Lung (tissue), 12 donors: ENCODE measurements around the gene TRPM6. TPM values are rescaled to one million over a fixed set of nuclear protein-coding genes. Genes with fewer than 3 reads are reported as not detected.
"Not testable (repeated sequence)": the region's sequence is repeated elsewhere in the genome, so short reads cannot be mapped to it uniquely, and the experiment has no call there.

Experiments used
- ATAC-seq: fragments of 200-7000 bp; cut with Tn5 transposase; one replicate; pipeline ENCODE4 v1.9.1; 2020; ENCODE audit warnings: moderate number of reproducible peaks; ENCODE audit not compliant: insufficient read depth, low FRiP score
- DNase-seq, 3 donors: peaks; one replicate each; pipeline ENCODE4 v3.0.0-alpha.2; 2013 to 2017
- H3K27ac ChIP-seq, 2 donors: one replicate each; pipeline ENCODE4 v1.5.1; 2013; ENCODE audit warnings: mild to moderate bottlenecking in 2 of 2, moderate library complexity in 2 of 2, control low read depth in 1 of 2, inconsistent platforms in 1 of 2, low read depth in 1 of 2, low read length in 1 of 2
- H3K27me3 ChIP-seq, 3 donors: one replicate each; pipeline ENCODE4 v1.5.1; 2013; ENCODE audit warnings: low read length in 2 of 3; ENCODE audit not compliant: control insufficient read depth in 3 of 3, insufficient read depth in 3 of 3
- H3K36me3 ChIP-seq, 4 donors: one replicate each; pipeline ENCODE4 v1.5.1; 2013; ENCODE audit warnings: low read length in 4 of 4, mild to moderate bottlenecking in 1 of 4, moderate library complexity in 1 of 4; ENCODE audit not compliant: control insufficient read depth in 4 of 4, insufficient read depth in 4 of 4
- H3K4me1 ChIP-seq, 5 donors: one replicate each; pipeline ENCODE4 v1.5.1; 2013; ENCODE audit warnings: low read length in 5 of 5, mild to moderate bottlenecking in 2 of 5, moderate library complexity in 1 of 5; ENCODE audit not compliant: control insufficient read depth in 5 of 5, insufficient read depth in 5 of 5
- H3K4me3 ChIP-seq: one replicate; pipeline ENCODE4 v1.5.1; 2013; ENCODE audit warnings: mild to moderate bottlenecking, control low read depth, moderate library complexity
- H3K9ac ChIP-seq, 2 donors: one replicate each; pipeline ENCODE4 v1.5.1; 2013; ENCODE audit warnings: low read length in 2 of 2, control low read depth in 1 of 2; ENCODE audit not compliant: insufficient read depth in 1 of 2
- H3K9me3 ChIP-seq, 4 donors: one replicate each; pipeline ENCODE4 v1.5.1; 2013; ENCODE audit warnings: low read length in 3 of 4, mild to moderate bottlenecking in 1 of 4, moderate library complexity in 1 of 4; ENCODE audit not compliant: control insufficient read depth in 4 of 4, insufficient read depth in 3 of 4
- WGBS, 2 donors: extraction: QIAGEN DNeasy Blood & Tissue Kit; methylation state at CpG; one replicate each; pipeline ENCODE4 v1.1.7; 2013; 5-methylcytosine and 5-hydroxymethylcytosine counted together
- polyA plus RNA-seq, 2 donors: library from polyadenylated mRNA; stranded (reverse); fragments of 200-250 nt; gene quantifications; one replicate each; pipeline ENCODE4 v1.2.1, GENCODE V29; 2013
- total RNA-seq, 2 donors: library from RNA; depleted of rRNA in 1 of 2; stranded (reverse); fragments of >200 nt in 1 of 2; gene quantifications; one replicate each; pipeline ENCODE4 v1.2.1, GENCODE V29; 2014 to 2021
- TF ChIP-seq, protein P1 (sequence below): IDR thresholded peaks from 2 replicates; pipeline ENCODE4 v1.5.1; 2012; ENCODE audit warnings: mild to moderate bottlenecking; ENCODE audit errors: control extremely low read depth, extremely low read depth
- donor health status: control.
- donor health status: control.
- donor health status: Bipolar disorder and iron deficiency.
- donor health status: healthy.
- donor health status: DM: yes; HTN: yes; CAD: no.

The TRPM6 gene
- total and polyA plus RNA-seq, 4 donors = 0.10 to 2.3 (median 0.70) TPM

DNA sequence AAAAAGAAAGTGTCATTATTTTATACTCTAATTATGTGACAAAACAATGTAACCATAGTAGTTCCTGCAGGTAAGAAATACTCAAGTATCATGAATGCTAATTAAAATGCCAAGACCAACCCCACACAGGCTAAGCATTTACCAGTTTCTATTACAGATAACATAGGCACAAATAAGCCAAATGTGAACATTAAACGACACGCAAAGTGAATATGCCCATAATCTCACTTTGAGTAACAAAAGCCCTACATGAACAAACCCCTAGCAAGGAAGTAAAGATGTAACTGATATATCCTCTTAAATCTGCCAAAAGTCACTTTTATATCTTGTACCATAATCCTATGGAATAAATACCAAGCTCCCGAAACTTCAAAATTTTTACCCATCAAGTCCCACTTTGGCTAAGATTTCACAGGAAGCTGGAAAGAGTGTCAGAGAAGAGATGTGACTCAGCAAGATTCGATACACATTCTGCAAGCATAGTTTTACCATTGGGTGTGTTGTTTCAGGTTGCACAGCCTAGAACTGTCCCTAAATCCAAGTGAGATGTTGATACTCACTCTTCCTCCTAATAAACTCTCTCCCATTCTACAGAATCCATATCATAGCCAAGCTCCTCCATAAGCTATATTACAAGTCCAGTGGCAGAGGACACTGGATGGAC, 28.8 kb downstream of the TRPM6 start:
- 71 to 75% methylated on average over 4 of the region's 4 CpGs for WGBS, 2 donors
- DNase-seq = no peak
- Histone ChIP-seq H3K4me1 (no peaks in the 10 kb centered on the region), H3K27me3 (no peaks in the 10 kb centered on the region), H3K36me3 (no peaks in the 10 kb centered on the region), H3K9ac (no peak overlapping the region), H3K9me3 (no peaks in the 10 kb centered on the region), H3K4me3 (no peak overlapping the region), H3K27ac (no peak overlapping the region)
- ATAC-seq = no peak
- TF ChIP-seq, protein P1, sequence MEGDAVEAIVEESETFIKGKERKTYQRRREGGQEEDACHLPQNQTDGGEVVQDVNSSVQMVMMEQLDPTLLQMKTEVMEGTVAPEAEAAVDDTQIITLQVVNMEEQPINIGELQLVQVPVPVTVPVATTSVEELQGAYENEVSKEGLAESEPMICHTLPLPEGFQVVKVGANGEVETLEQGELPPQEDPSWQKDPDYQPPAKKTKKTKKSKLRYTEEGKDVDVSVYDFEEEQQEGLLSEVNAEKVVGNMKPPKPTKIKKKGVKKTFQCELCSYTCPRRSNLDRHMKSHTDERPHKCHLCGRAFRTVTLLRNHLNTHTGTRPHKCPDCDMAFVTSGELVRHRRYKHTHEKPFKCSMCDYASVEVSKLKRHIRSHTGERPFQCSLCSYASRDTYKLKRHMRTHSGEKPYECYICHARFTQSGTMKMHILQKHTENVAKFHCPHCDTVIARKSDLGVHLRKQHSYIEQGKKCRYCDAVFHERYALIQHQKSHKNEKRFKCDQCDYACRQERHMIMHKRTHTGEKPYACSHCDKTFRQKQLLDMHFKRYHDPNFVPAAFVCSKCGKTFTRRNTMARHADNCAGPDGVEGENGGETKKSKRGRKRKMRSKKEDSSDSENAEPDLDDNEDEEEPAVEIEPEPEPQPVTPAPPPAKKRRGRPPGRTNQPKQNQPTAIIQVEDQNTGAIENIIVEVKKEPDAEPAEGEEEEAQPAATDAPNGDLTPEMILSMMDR = no peak

DNA sequence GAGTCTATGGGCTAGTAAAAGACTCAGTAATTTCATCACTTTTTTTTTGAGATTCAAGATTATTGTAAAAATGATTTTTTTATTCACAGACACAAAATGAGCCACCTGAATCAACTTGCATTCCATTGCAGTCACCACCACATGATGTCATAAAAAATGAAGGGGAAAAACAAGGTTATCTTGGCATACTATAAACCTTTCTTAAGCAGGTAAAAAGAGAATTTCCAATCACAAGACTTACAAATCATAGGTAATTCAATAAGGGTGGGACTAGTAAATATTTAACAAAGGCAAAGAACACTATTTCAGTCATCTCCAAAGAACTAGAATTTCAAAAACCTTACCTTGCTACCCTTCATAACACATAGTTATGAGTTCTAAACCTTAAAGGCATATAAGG, 30.7 kb downstream of the TRPM6 start:
- Histone ChIP-seq H3K9ac (no peak overlapping the region), H3K4me3 (no peak overlapping the region), H3K4me1 (no peaks in the 10 kb centered on the region), H3K36me3 (no peaks in the 10 kb centered on the region), H3K9me3 (no peaks in the 10 kb centered on the region), H3K27ac (no peak overlapping the region), H3K27me3 (no peaks in the 10 kb centered on the region)
- no peak for ATAC-seq
- TF ChIP-seq, protein P1 = no peak
- DNase-seq = no peak

DNA sequence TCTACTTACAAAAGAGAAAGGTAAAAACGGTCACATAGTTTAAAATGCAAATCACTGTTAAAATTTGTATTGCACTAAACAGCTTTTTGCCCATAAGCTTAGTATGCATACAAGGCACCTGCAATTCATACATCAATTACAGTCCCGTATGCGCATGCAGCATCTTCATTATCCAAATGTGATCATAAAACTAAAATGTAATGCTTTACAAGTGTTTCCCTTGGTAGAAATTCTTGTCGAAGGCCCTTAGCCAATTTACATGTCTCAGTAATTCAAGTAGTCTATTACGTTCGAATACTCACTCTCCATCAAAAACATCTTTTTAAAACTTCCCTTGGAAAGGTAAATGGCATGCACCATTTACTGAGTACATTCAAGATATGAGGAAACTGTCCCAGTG, 32.6 kb downstream of the TRPM6 start:
- ATAC-seq (no peak), DNase-seq (no peak)
- Histone ChIP-seq H3K27me3 (no peaks in the 10 kb centered on the region), H3K36me3 (no peaks in the 10 kb centered on the region), H3K27ac (no peak overlapping the region), H3K4me3 (no peak overlapping the region), H3K9me3 (no peaks in the 10 kb centered on the region), H3K9ac (no peak overlapping the region), H3K4me1 (no peaks in the 10 kb centered on the region)
- 88 to 95% methylated on average over 6 of the region's 6 CpGs for WGBS, 2 donors
- TF ChIP-seq, protein P1 = no peak

DNA sequence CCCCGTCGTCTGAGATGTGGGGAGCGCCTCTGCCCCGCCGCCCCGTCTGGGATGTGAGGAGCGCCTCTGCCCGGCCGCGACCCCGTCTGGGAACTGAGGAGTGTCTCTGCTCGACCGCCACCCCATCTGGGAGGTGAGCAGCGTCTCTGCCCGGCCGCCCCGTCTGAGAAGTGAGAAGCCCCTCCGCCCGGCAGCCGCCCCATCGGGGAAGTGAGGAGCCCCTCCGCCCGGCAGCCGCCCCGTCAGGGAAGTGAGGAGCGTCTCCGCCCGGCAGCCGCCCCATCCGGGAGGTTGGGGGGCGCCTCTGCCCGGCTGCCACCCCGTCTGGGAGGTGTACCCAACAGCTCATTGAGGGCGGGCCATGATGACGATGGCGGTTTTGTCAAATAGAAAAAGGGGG, 34.7 kb downstream of the TRPM6 start:
- H3K36me3 ChIP-seq = not testable (repeated sequence)

More for the DNA sequence above, 34.7 kb downstream of the TRPM6 start:
- DNase-seq, ATAC-seq, H3K27me3 ChIP-seq, H3K9ac ChIP-seq, H3K27ac ChIP-seq, H3K9me3 ChIP-seq, H3K4me3 ChIP-seq, H3K4me1 ChIP-seq: not testable (repeated sequence)
- 97% methylated on average over 28 to 36 of the region's 36 CpGs for WGBS, 2 donors
